Measurements from ENCODE around the gene INO80C. TPM values are rescaled to one million over a fixed set of nuclear protein-coding genes. Genes with fewer than 3 reads are reported as not detected.

The INO80C gene
- total RNA-seq, 4 donors from 2014 or later = 13.2 to 30.1 (median 17.9) TPM

GRCh38 chr18:35418610-35419009 lies 79.2 kb downstream of the INO80C start:
- intact Hi-C loops (cut with DNase I) = no loop called here
- peaks cover 0 to 9% (median 6%) of the 10 kb centered on the region in 3 donors for H3K9me3 ChIP-seq
- H3K27ac ChIP-seq = no peak overlapping the region
- H3K36me3 ChIP-seq = no peaks in the 10 kb centered on the region
- H3K27me3 ChIP-seq = no peaks in the 10 kb centered on the region
- TF ChIP-seq CTCF (IDR thresholded peaks at IDR 0.05) (no peak), POLR2A (IDR thresholded peaks at IDR 0.05) (no peak)
- 70 to 81% methylated on average over 4 of the region's 4 CpGs for WGBS, 2 donors
- DNase-seq = no peak
- H3K4me3 ChIP-seq = no peak overlapping the region
- peaks cover 0 to 6% (median under 1%) of the 10 kb centered on the region in 3 donors for H3K4me1 ChIP-seq

Small RNA genes lying within 50 kb of the gene (small RNA-seq; reads per million reads assigned to genes)
- 0 reads per million in 4 donors for gene AC007998.5

Other genes with a start within 250 kb of the INO80C start
- 10 to 100 TPM in 1 of 4 donors, 1 to 10 TPM in 3; 4.1 to 14.9 (median 8.0) TPM for gene ZSCAN30, start 207.7 kb downstream of the INO80C start, total RNA-seq
- 10 to 100 TPM; 20.8 to 30.3 (median 23.4) TPM for gene ZNF24, start 153.5 kb downstream of the INO80C start, total RNA-seq
- gene ZNF396, start 120.6 kb downstream of the INO80C start, total RNA-seq = 1 to 10 TPM in 2 of 4 donors, under 1 TPM in 2; 0.11 to 2.0 (median 0.95) TPM
- 100 to 1,000 TPM in 1 of 4 donors, 10 to 100 TPM in 3; 47.6 to 129 (median 73.5) TPM for gene GALNT1, start 83.8 kb upstream of the INO80C start, total RNA-seq

Measured in esophagus squamous epithelium (tissue), 5 donors.